IPS-20b (cell line): ENCODE data around the gene FES.

Experiments
- H3K27ac ChIP-seq: one replicate; pipeline ENCODE4 v1.5.1; 2013; ENCODE audit warnings: low read length
- H3K27me3 ChIP-seq: 2 replicates; pipeline ENCODE4 v1.6.1; 2013; ENCODE audit warnings: mild to moderate bottlenecking, low read length, inconsistent platforms; ENCODE audit not compliant: insufficient read depth
- H3K36me3 ChIP-seq: 2 replicates; pipeline ENCODE4 v1.6.1; 2013; ENCODE audit warnings: low read depth, mild to moderate bottlenecking, inconsistent platforms, low read length, moderate library complexity; ENCODE audit not compliant: insufficient read depth
- H3K4me1 ChIP-seq: 2 replicates; pipeline ENCODE4 v1.6.1; 2013; ENCODE audit warnings: mild to moderate bottlenecking, control low read depth, inconsistent platforms, low read length, moderate library complexity; ENCODE audit not compliant: insufficient read depth
- H3K4me3 ChIP-seq: 2 replicates; pipeline ENCODE4 v1.5.1; 2013; ENCODE audit warnings: mild to moderate bottlenecking, low read length, inconsistent platforms
- H3K9ac ChIP-seq: 2 replicates; pipeline ENCODE4 v1.6.1; 2013; ENCODE audit warnings: low read depth, mild to moderate bottlenecking, inconsistent platforms, low read length, moderate library complexity
- H3K9me3 ChIP-seq: 2 replicates; pipeline ENCODE4 v1.6.1; 2013; ENCODE audit warnings: mild to moderate bottlenecking, low read depth, low read length, inconsistent platforms; ENCODE audit not compliant: insufficient read depth

The FES gene

DNA sequence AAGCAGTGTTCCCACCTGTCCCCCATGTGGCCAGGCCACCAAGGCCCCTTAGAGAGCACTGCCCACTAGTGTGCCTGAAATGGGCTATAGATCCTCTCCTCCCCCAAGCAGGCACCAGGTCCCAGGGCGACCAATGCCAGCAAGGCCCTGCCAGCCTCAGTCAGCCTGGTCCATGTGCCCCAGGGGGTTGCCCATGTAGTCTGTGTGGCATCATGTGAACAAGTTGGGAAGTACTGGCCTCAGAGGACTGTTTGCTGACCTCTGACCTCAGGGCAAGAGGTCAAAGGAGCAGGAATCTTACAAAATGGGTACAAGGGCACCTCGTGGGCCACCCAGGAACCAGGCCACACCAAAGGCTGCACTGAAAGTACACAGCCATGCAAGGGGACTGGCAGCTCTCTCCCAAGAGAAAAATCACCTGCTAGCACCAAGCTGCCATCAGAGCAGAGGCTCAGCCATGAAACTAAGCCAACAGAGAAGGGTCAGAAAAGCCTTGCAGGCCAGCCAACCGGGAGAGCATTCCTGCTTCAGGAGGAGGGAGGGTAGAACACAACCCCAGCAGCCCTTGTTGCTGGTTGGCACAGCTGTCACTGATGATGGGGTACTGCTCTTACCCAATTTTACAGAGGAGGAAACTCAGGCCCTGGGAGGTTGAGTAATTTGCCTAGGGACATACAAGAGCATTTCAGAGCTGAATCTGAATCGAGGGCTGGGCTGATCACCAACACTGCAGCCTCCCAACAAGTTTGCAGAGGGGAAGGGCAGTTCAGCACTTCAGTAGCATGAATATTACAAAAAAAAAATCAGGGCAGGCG is 21.1 kb upstream of the FES start:
- peaks cover 8% of the 10 kb centered on the region; the same call in 1 of the 2 replicates for H3K4me1 ChIP-seq
- H3K27ac ChIP-seq, result no peak overlapping the region
- H3K9ac ChIP-seq, result no peak overlapping the region

DNA sequence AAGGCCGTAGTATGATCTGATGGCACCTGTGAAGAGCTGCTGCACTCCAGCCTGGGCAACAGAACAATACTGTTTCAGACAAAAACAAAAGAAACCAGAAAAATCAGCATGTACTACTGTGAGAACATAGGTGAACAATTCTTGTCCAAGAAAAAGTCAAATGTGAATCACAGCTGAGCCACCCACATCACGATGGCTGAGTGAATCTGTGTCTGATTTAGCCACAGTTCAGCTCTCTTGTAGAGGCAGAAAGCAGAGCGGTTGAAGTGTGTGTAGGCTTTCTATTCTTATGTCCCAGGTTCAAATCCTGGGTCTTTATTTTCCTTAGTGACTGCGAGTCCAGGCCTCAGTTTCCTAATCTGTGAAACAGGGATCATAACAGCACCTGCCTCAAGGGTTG is 20.3 kb upstream of the FES start:
- Histone ChIP-seq H3K36me3 (no peaks in the 10 kb centered on the region), H3K9ac (no peak overlapping the region; the same call in 1 of the 2 replicates), H3K4me1 (peaks cover 15% of the 10 kb centered on the region), H3K4me3 (no peak overlapping the region), H3K27ac (no peak overlapping the region), H3K27me3 (no peaks in the 10 kb centered on the region), H3K9me3 (no peaks in the 10 kb centered on the region)

More for the DNA sequence above, 21.1 kb upstream of the FES start:
- Histone ChIP-seq H3K4me3 (no peak overlapping the region), H3K27me3 (no peaks in the 10 kb centered on the region), H3K9me3 (no peaks in the 10 kb centered on the region), H3K36me3 (no peaks in the 10 kb centered on the region)

DNA sequence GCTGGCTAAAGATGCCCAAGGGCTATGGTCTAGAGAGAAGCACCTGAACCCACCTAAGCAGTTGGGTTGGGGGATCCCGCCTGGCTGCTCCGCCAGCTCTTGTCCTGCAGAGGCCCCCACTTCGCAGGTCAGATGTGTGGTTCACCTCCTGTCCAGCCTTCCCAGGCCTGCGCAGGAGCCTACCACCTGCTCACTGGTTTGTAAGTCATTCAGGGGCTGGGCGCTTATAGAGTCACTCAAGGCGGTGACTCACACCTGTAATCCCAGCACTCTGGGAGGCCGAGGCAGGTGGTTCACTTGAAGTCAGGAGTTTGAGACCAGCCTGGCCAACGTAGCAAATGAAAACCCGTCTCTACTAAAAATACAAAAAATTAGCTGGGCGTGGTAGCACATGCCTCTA is 19.8 kb upstream of the FES start:
- Histone ChIP-seq H3K4me3 (no peak overlapping the region), H3K27ac (no peak overlapping the region), H3K4me1 (peaks cover 16% of the 10 kb centered on the region), H3K27me3 (no peaks in the 10 kb centered on the region), H3K9ac (no peak overlapping the region), H3K9me3 (no peaks in the 10 kb centered on the region), H3K36me3 (no peaks in the 10 kb centered on the region)

DNA sequence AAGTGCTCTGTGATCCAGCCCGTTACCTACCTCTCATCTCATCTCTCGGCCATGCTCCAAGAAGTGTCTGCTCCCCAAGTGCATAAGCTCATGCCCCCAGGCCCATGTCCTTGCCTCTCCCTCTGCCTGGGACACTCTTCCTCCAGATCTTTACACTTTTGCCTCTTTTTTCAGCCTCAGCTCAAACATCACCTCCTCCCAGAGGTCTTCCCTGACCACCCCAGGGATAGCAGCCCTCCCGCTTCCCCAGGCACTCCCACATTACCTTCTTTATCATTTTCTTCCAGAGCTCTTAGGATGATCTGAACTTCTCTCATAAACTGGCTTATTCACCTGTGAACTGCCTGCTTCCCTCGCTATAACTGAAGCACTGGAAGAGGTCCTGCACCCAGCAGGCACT is 18.6 kb upstream of the FES start:
- no peaks in the 10 kb centered on the region for H3K9me3 ChIP-seq
- H3K4me3 ChIP-seq, result no peak overlapping the region
- H3K27me3 ChIP-seq, result no peaks in the 10 kb centered on the region
- H3K27ac ChIP-seq, result no peak overlapping the region
- peaks cover 21% of the 10 kb centered on the region for H3K4me1 ChIP-seq
- H3K9ac ChIP-seq, result no peak overlapping the region
- no peaks in the 10 kb centered on the region for H3K36me3 ChIP-seq

DNA sequence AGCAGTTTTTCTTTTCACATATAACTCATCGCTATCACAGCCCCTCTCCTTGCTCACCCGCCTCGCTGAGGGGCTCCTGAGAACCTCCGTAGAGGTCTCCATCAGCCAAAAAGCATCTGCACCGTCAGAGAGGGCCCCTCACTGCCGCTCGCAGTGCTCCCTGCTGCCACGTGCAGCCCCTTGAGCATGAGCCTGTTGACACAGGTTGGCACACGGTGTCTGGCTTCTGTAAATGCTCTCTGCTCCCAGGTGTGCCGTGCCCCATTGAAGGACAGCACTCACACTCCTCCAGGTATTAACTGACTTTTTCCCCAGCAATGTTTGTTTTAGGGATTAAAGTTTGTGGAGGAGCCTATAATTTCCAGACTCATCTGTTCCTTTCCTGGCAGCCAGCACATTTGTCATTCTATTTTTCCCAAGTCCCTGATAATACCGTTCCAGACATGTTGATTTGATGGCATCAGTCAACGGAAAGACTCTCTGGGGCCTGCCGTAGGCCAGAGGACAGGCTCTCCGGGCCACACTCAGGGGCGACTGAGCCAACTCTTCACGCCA is 18.1 kb upstream of the FES start:
- Histone ChIP-seq H3K36me3 (no peaks in the 10 kb centered on the region), H3K27me3 (no peaks in the 10 kb centered on the region), H3K27ac (no peak overlapping the region), H3K9ac (no peak overlapping the region), H3K4me1 (peaks cover 21% of the 10 kb centered on the region), H3K9me3 (no peaks in the 10 kb centered on the region), H3K4me3 (no peak overlapping the region)

DNA sequence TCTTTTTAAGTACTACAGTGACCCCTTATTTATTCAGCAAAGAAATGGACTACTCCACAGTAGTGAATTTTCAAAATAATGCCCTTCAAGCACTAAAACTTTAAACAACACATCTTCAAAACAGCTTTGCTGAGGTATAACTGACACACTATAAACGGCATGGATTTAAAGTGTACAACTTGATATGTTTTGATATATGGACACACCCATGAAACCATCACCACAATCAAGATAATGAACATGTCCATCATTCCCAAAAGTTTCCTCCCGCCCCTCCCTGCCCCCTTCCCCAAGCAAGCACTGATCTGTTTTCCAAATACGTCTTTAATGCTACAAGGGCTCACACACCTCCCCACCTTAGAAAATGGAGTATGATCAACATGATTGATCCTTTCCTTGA is 17.5 kb upstream of the FES start:
- H3K9ac ChIP-seq, result no peak overlapping the region
- H3K27me3 ChIP-seq, result no peaks in the 10 kb centered on the region
- H3K36me3 ChIP-seq, result no peaks in the 10 kb centered on the region
- no peaks in the 10 kb centered on the region for H3K9me3 ChIP-seq
- H3K27ac ChIP-seq, result no peak overlapping the region
- no peak overlapping the region for H3K4me3 ChIP-seq
- peaks cover 21% of the 10 kb centered on the region for H3K4me1 ChIP-seq

DNA sequence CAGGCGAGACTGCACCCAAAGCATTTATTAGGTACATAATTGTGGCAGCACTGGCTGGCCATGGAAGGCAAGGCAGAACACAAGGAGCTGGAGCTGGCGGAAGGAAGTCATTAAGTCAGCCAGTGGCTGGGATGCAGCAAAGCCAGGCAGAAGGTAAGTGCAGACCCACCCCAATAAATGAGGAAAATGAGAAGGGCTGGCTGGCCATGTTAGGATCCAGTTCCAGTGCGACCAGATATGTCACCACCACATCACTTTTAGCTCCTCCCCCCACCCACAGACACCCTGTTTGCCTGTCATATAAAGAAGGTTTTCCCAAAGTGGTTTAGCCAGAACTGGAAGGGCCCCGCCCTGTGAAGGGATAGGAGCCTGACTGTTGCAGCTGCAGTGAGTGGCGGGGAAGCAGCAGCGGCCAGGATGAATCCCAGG is 16.0 kb upstream of the FES start, which contains the start of gene FURIN:
TSS of gene FURIN (plus strand) at position 328 of the 429 bp plus-strand sequence. CDS start 7,153 bp downstream, outside the sequence.
- H3K36me3 ChIP-seq, result no peaks in the 10 kb centered on the region
- H3K27me3 ChIP-seq, result no peaks in the 10 kb centered on the region
- H3K27ac ChIP-seq, result no peak within 1 kb of the TSS
- H3K4me3 ChIP-seq, result no peak within 1 kb of the TSS
- peaks cover 31% of the 10 kb centered on the region for H3K4me1 ChIP-seq
- H3K9ac ChIP-seq, result peak within 1 kb of the TSS; percentile 12; the same call in 1 of the 2 replicates
- no peaks in the 10 kb centered on the region for H3K9me3 ChIP-seq

DNA sequence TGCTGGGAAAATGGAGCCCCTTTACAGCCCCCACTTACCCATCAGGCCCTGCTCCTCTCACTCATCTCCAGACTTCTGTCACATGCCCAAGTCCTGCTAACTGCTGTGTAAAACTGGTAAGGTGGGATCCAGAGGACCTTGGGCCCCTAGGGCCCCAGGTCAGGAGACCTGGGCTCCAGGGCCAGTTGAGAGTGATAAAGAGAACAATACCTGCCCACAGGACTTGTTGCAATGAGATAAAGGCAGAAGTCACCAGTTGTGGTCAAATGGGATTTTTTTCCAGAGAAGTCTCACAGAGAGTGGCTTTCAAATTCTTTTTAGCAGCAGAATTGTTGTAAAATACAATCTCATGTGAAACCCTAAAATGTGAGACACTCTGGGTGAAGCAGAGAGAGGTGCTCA is 15.2 kb upstream of the FES start:
- peaks cover 37% of the 10 kb centered on the region for H3K4me1 ChIP-seq
- H3K27me3 ChIP-seq, result no peaks in the 10 kb centered on the region
- H3K9ac ChIP-seq, result peak overlapping the region; percentile 12; the same call in 1 of the 2 replicates
- no peak overlapping the region for H3K27ac ChIP-seq
- no peak overlapping the region for H3K4me3 ChIP-seq
- H3K36me3 ChIP-seq, result no peaks in the 10 kb centered on the region
- no peaks in the 10 kb centered on the region for H3K9me3 ChIP-seq

DNA sequence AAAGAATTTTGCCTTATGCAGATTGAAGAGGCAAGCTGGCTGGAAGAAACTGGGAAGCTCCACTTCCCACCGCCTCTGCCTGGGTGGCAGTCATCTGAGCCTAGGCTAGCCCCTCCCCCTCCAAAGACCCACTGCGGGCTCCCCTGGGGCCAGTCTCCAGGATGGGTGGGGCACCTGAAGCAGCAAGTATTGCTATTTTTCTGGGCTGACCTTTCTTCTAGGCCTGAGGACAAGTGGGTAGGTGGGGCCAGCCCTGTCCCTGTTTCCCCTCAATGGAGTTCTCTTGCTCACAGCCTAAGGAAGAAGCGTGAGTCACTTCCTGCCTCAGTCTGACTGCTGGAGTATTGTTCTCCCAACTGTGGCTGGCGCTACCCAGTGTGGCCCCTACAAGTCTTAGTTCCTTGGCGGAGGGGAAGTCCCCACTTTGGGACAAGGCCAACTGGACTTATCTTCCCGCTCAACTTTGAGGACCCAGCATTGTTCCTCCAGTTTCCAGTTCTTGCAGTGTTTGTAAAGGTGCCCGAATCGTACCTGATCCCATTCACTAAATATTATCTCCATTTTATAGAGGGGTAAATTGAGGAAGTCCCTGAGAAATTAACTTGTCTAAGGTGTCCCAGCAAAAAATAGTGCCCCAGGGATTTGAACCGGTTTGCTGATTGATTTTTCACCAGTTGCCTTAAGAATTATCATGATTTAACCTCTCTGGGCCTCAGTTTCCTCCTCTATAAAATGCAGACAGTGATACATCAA is 14.5 kb upstream of the FES start:
- Histone ChIP-seq H3K4me1 (peaks cover 40% of the 10 kb centered on the region), H3K9me3 (no peaks in the 10 kb centered on the region), H3K4me3 (no peak overlapping the region), H3K36me3 (no peaks in the 10 kb centered on the region), H3K27ac (no peak overlapping the region), H3K27me3 (no peaks in the 10 kb centered on the region), H3K9ac (no peak overlapping the region; the same call in 1 of the 2 replicates)

DNA sequence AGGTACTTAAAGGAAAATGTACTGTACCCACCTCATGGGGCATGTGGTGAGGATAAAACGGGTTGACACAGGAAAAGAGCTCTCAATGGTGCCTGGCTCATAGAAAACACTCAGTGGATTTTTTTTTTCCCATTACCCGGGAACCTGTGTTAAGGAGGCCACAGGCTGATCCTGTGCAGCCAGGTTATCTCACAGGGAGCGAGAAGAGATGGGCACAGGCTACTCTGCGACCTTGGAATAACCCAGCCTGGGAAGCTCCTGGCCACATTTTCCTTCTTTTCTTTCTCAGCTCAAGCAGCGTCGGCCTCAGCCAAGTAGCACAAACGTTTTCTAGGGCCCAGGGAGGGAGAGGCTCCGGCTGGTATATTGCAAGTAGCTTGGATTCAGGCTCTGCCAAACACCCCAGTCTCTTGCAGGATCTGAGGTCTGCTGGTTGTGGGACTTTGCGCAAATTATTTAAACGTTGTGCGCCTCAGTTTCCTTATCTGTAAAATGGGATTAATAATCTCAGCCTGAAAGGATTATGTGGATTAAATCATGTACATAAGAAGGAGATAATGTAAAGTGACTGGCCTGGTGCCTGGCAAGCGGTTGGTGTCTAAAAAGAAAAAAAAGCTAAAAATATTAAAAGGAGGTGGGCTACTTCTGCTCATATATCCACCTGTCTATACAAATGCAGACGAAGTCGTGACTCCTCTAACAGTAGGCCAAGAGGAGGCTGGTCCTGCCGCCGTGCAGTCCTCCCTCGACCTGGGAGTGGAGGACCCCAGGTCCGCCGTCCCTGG is 13.8 kb upstream of the FES start:
- Histone ChIP-seq H3K9ac (peak overlapping the region; percentile 57), H3K9me3 (no peaks in the 10 kb centered on the region), H3K4me1 (peaks cover 40% of the 10 kb centered on the region), H3K4me3 (peak overlapping the region; percentile 70), H3K27me3 (no peaks in the 10 kb centered on the region), H3K36me3 (no peaks in the 10 kb centered on the region), H3K27ac (no peak overlapping the region)

DNA sequence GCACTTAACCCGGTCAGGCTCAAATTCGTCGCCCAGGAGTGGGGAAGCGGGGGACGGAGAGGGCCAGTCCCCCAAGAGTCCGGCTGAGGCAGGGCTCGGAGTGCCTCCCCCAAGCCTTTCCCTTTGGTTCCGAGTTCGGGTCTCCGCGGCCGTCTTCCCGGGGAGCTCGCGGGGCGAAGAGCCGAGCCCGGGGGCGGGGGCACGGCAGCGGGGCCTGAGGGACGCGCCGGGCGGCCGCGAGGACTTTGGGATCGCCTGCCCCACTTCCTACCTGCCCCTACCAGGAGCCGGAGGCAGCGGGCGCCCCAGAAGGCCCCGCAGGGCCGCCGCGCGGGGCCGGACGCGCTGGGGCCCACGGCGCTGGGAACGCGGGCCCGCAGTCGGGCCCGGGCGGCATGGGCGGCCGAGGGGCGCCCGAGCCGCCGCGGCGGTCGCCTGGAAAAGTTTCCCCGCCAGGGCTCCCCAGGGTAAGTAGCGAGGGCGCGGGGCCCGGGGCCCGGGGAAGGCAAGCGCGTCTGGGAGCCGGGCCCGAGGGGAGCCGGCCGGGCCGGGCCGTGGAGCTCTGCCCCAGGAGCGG is 13.1 kb upstream of the FES start:
- Histone ChIP-seq H3K4me3 (peak overlapping the region; percentile 70), H3K4me1 (peaks cover 40% of the 10 kb centered on the region), H3K9me3 (no peaks in the 10 kb centered on the region), H3K27me3 (no peaks in the 10 kb centered on the region), H3K36me3 (no peaks in the 10 kb centered on the region), H3K9ac (peak overlapping the region; percentile 57), H3K27ac (no peak overlapping the region)
